GM12865 (cell line): ENCODE results near the gene TLCD4.

Experiments
- DNase-seq: peaks from one replicate; pipeline ENCODE4 v3.0.0; 2010; ENCODE audit warnings: low read depth
- H3K4me3 ChIP-seq: 2 replicates; pipeline ENCODE4 v1.5.1; 2011; ENCODE audit warnings: mild to moderate bottlenecking, low read depth, low read length, control low read depth
- TF ChIP-seq, protein P1 (sequence below): IDR thresholded peaks from 2 replicates; pipeline ENCODE4 v1.5.1; 2011; ENCODE audit warnings: low read length, control low read depth, low read depth, inconsistent platforms; ENCODE audit not compliant: insufficient read depth; ENCODE audit errors: missing control alignments

TLCD4 gene

DNA sequence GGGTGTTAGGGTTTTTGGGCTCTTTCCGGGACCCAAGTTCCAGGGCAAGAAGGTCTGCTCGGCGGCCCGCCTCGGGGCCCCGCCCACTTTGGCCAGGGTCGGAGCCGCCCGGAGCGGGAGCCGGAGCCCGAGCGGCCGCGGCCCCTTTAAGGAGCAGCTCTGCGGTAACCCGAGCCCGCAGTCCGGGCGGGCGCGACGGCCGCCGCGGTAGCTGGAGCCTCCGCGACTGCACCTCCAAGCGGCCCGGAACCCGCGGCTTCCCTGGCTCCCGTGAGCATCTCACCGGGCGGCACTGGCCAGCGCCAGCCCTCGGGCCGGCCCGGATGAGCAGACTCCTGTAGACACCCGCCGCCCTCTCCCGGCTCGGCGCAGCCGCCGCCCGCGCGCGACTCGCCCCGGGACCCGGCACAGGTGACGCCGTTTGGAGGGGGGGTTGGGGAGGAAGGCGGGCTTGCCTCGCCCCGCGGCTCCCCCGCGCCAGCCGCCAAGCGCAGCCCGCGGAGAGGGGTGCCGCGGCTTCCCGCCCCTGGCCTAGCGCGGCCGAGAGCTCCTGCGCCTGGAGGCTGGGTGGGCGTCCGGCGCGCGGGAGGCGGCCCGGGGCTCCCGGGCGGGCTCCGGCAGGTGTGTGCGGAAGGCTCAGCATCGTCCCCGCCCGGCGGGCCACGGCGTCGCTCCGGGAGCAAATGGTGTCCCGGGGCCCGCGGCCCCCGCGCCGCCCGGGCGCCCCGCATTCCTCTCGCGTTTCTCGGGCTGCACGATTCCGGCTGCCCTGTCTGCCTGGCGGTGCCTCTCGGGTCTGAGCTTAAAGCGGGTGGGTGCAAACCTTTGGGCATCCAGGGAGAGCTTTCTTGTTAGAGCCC, at the start of gene TLCD4:
Gene TLCD4, plus strand, starts transcription at position 149 of the 860 bp plus-strand sequence. CDS start 26,547 bp downstream, outside the sequence.
- peak within 1 kb of the TSS; percentile 76 for H3K4me3 ChIP-seq
- peak; percentile 27 for DNase-seq
- TF ChIP-seq, protein P1, sequence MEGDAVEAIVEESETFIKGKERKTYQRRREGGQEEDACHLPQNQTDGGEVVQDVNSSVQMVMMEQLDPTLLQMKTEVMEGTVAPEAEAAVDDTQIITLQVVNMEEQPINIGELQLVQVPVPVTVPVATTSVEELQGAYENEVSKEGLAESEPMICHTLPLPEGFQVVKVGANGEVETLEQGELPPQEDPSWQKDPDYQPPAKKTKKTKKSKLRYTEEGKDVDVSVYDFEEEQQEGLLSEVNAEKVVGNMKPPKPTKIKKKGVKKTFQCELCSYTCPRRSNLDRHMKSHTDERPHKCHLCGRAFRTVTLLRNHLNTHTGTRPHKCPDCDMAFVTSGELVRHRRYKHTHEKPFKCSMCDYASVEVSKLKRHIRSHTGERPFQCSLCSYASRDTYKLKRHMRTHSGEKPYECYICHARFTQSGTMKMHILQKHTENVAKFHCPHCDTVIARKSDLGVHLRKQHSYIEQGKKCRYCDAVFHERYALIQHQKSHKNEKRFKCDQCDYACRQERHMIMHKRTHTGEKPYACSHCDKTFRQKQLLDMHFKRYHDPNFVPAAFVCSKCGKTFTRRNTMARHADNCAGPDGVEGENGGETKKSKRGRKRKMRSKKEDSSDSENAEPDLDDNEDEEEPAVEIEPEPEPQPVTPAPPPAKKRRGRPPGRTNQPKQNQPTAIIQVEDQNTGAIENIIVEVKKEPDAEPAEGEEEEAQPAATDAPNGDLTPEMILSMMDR: no peak

- DNase-seq: no peak
- no peak overlapping the region for H3K4me3 ChIP-seq
- TF ChIP-seq, protein P1: no peak
Observed at GRCh38 chr1:95067568-95067967, 49.6 kb upstream of the TLCD4 start.

DNA sequence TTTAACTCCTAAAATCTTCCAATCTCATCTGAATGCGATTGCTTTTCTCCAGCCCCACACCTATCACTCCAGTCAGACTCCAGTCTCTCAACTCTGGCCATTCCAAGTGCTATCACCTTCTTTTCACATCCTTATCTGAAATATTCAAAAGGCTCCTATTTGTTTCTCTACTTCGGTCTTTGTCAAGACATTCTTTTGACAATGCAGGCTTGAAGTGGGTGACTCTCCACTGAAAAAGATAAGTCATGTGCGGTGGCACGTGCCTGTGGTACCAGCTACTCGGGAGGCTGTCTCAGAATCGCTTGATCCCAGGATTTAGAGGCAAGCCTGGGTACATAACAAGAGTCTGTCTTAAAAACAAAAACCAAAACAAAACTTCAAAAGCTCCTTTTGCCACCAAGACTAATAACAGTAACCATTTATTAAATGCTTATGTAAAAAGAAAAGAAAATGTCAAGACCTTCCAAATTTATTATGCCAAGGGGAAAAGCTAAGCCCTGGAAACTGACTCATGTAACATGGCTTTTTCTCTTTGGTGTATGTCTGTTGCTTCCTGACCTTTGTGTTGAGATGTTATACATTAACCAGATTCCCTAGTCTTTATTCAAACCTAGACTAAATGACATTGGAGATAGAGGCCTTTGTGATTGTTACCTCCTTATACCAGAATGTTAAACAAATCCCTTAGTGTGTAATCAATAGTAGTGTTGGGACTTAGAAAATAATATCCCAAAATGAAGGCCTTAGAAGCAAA, 48.0 kb upstream of the TLCD4 start:
- no peak overlapping the region for H3K4me3 ChIP-seq
- TF ChIP-seq, protein P1: no peak
- no peak for DNase-seq

DNA sequence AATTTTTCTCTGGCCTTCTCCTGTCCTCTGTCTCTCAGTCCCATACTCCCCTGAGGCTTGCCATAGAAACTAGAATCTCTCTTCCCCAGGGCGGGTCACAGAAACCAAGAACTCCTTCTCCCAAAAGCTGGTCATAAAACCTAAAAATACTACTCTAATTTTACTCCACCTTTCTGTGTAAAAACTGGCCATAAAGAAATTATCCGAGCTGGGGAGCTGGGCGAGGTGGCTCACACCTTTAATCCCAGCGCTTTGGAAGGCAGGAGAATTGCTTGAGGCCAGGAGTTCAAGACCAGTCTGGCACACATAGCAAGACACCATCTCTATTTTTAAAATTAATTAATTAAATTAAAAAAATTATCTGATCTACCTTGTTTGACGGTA, 47.5 kb upstream of the TLCD4 start:
- TF ChIP-seq, protein P1: no peak
- no peak overlapping the region for H3K4me3 ChIP-seq
- DNase-seq: no peak

GRCh38 chr1:95071539-95071938, 45.6 kb upstream of the TLCD4 start:
- DNase-seq: no peak
- H3K4me3 ChIP-seq: peak overlapping the region; percentile 80
- TF ChIP-seq, protein P1: no peak

- TF ChIP-seq, protein P1: no peak
Observed at GRCh38 chr1:95072117-95072516, 45.0 kb upstream of the TLCD4 start.

More at GRCh38 chr1:95072117-95072516, 45.0 kb upstream of the TLCD4 start:
- no peak for DNase-seq
- H3K4me3 ChIP-seq: peak overlapping the region; percentile 80
